Karpas-422 (cell line): ENCODE data around the gene DIP2C. TPM values are rescaled to one million over a fixed set of nuclear protein-coding genes. Genes with fewer than 3 reads are reported as not detected.
A peak's percentile ranks its signal among the peaks of the same experiment; 100 is the strongest.

ENCODE experiments used
- DNase-seq: peaks from one replicate; pipeline ENCODE4 v3.0.0-alpha.2; 2015
- H2AFZ ChIP-seq: fragments of 200-600 bp; sonication (generic); 2 replicates; pipeline ENCODE4 v1.6.1; 2014; ENCODE audit warnings: antibody characterized with exemption, low read length, mixed read lengths
- H3K27ac ChIP-seq: fragments of 200-600 bp; sonication (generic); 2 replicates; pipeline ENCODE4 v1.5.1; 2014; ENCODE audit warnings: mild to moderate bottlenecking, low read length, moderate library complexity
- H3K27me3 ChIP-seq: fragments of 200-600 bp; sonication (generic); 2 replicates; pipeline ENCODE4 v1.6.1; 2014; ENCODE audit warnings: low read length, mixed read lengths
- H3K36me3 ChIP-seq: fragments of 200-600 bp; sonication (generic); 2 replicates; pipeline ENCODE4 v1.6.1; 2014; ENCODE audit warnings: low read length, mixed read lengths; ENCODE audit not compliant: insufficient read depth
- H3K4me1 ChIP-seq: fragments of 200-600 bp; sonication (generic); 2 replicates; pipeline ENCODE4 v1.6.1; 2014; ENCODE audit warnings: mild to moderate bottlenecking, low read length, mixed read lengths
- H3K4me2 ChIP-seq: fragments of 200-600 bp; sonication (generic); 2 replicates; pipeline ENCODE4 v1.6.1; 2014; ENCODE audit warnings: low read length, low read depth, mild to moderate bottlenecking; ENCODE audit not compliant: poor library complexity, severe bottlenecking
- H3K4me3 ChIP-seq: fragments of 200-600 bp; sonication (generic); 2 replicates; pipeline ENCODE4 v1.5.1; 2014; ENCODE audit warnings: mild to moderate bottlenecking, antibody characterized with exemption, low read length, mixed read lengths
- H3K79me2 ChIP-seq: fragments of 200-600 bp; sonication (generic); 2 replicates; pipeline ENCODE4 v1.6.1; 2014; ENCODE audit warnings: mild to moderate bottlenecking, low read length, mixed read lengths
- H3K9ac ChIP-seq: fragments of 200-600 bp; sonication (generic); 2 replicates; pipeline ENCODE4 v1.6.0; 2014; ENCODE audit warnings: low read length
- H3K9me2 ChIP-seq: fragments of 200-600 bp; sonication (generic), shearing (Covaris generic); replicated peaks from 2 replicates; pipeline ENCODE4 v1.6.0; 2014; ENCODE audit warnings: mild to moderate bottlenecking, low read length, moderate library complexity; ENCODE audit not compliant: insufficient read depth
- H3K9me3 ChIP-seq: fragments of 300-700, 200-600 bp; sonication (generic); 2 replicates; pipeline ENCODE4 v1.6.1; 2014; ENCODE audit warnings: low read length, mixed read lengths
- H4K20me1 ChIP-seq: fragments of 200-600 bp; sonication (generic); 2 replicates; pipeline ENCODE4 v1.6.1; 2014; ENCODE audit warnings: mild to moderate bottlenecking, antibody characterized with exemption, low read length, low read depth; ENCODE audit not compliant: insufficient read depth
- total RNA-seq: library from RNA; depleted of rRNA; stranded (reverse); fragments of >200 nt; shearing (Covaris generic); gene quantifications from 2 replicates; pipeline ENCODE4 v1.2.3, GENCODE V29; 2014; ENCODE audit warnings: low replicate concordance

DIP2C gene
- total RNA-seq, 1 experiment from 2014 or later, result 0.11 TPM

DNA sequence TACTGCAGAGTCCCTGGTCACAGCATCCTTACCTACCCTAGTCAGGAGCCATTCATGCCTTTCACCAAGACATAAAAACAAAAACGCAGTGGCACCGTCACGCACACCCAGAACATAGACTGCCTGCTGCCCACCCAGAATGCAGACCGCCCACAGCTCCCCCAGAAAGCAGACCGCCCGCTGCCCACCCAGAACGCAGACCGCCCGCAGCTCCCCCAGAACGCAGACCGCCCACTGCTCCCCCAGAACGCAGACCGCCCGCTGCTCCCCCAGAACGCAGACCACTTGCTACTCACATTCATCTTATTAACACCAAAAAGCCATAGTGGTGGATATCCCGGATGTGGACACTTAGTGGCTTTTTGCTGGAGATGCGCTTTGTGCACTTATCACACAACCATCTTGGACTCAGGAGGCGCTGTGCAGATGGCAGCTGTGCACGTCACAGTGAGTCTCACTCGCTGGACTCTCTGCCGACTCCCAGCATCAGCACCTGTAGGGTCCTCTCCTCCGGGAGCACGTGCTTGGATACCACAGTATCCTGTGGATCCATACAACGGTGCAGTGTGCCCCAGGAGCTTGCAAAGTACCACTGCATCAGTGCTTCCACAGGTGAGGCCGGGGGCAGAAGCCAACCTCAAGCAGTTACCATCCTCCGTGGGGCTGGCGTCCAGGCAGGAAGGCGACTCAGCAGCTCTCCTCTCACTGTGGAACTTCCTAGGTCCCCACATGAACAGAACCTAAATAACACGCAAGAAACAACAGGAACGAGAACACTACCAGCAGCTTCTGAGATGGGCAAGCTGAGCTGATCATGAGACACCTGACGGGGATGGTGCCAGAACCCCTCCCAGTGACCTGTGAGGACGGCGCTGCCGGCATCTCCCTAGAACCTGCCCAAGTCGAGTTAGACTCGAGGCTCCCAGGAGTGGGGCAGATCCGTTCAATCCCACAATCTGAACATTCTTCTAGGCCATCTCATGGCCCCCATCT lies 161.0 kb downstream of the DIP2C start:
- H3K27me3 ChIP-seq, result no peaks in the 10 kb centered on the region; the same call in 1 of the 2 replicates
- H3K9me3 ChIP-seq, result no peaks in the 10 kb centered on the region
- H3K4me3 ChIP-seq, result no peak overlapping the region
- no peaks in the 10 kb centered on the region for H3K36me3 ChIP-seq
- H2AFZ ChIP-seq, result no peak overlapping the region
- peaks cover 3% of the 10 kb centered on the region for H3K4me1 ChIP-seq
- H3K9ac ChIP-seq, result no peak overlapping the region
- no peak for DNase-seq
- no peaks in the 10 kb centered on the region for H3K79me2 ChIP-seq
- no peak overlapping the region for H3K4me2 ChIP-seq
- 0 out of 2 replicates have a peak, but pooled peaks cover 4% of the 10 kb centered on the region for H4K20me1 ChIP-seq
- H3K9me2 ChIP-seq, result no peaks in the 10 kb centered on the region
- no peak overlapping the region for H3K27ac ChIP-seq

- H3K4me1 ChIP-seq, result no peaks in the 10 kb centered on the region
- DNase-seq, result no peak
- H3K4me2 ChIP-seq, result no peak overlapping the region
Observed at GRCh38 chr10:527416-527815, 162.1 kb downstream of the DIP2C start.

GRCh38 chr10:526651-527312 lies 162.7 kb downstream of the DIP2C start:
- Histone ChIP-seq H3K79me2 (no peaks in the 10 kb centered on the region), H2AFZ (no peak overlapping the region), H3K27ac (no peak overlapping the region), H3K4me3 (no peak overlapping the region), H3K9me3 (no peaks in the 10 kb centered on the region), H3K36me3 (no peaks in the 10 kb centered on the region), H3K4me1 (peaks cover 4% of the 10 kb centered on the region), H3K9me2 (no peaks in the 10 kb centered on the region), H3K4me2 (no peak overlapping the region), H4K20me1 (no peaks in the 10 kb centered on the region), H3K27me3 (no peaks in the 10 kb centered on the region; the same call in 1 of the 2 replicates), H3K9ac (no peak overlapping the region)
- DNase-seq, result peak; percentile 73

More at GRCh38 chr10:527416-527815, 162.1 kb downstream of the DIP2C start:
- H2AFZ ChIP-seq, result no peak overlapping the region
- H3K9ac ChIP-seq, result no peak overlapping the region
- no peaks in the 10 kb centered on the region for H3K9me2 ChIP-seq
- H3K79me2 ChIP-seq, result no peaks in the 10 kb centered on the region
- H3K27me3 ChIP-seq, result no peaks in the 10 kb centered on the region; the same call in 1 of the 2 replicates
- no peak overlapping the region for H3K27ac ChIP-seq
- H4K20me1 ChIP-seq, result no peaks in the 10 kb centered on the region
- no peaks in the 10 kb centered on the region for H3K9me3 ChIP-seq
- no peak overlapping the region for H3K4me3 ChIP-seq
- no peaks in the 10 kb centered on the region for H3K36me3 ChIP-seq

DNA sequence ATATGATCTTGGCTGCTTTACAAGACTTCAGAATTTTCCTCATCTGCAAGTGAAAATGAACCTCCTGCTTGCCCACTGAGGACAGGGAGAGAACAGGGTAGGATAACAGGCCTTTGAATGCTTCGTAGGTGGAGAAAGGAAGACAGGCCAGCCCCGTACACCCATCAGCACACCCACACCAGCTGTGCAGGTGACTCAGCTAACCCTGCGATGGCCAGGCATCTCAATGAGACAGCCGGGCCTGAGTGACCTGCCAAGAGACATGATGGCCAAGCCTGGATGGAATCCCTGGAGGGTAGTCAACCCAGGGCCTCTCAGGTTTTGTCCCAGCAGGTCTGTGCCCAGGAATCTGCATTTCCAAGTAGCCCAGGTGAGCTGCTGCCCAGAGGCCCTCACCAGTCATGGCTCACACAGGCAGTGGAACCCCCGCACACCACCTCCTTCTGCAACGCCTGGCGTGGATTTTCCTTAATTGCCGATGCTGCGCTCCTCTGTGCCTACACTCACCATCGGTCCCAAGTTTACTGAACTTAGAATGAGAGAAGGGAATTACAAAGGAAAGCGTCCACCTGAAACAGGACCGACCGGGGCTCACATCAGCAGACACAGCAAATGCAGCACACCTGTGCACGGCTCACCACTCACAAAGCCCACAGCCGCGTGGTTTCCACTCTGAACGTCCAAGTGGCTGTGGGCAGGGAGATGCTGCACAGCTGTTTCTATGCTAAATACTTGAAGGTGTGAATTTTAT lies 163.7 kb downstream of the DIP2C start:
- no peak overlapping the region for H3K9ac ChIP-seq
- H3K79me2 ChIP-seq, result no peaks in the 10 kb centered on the region
- no peak for DNase-seq
- H3K27ac ChIP-seq, result no peak overlapping the region
- no peaks in the 10 kb centered on the region for H3K36me3 ChIP-seq
- H3K27me3 ChIP-seq, result no peaks in the 10 kb centered on the region; the same call in 1 of the 2 replicates
- H3K4me1 ChIP-seq, result peaks cover 15% of the 10 kb centered on the region
- H2AFZ ChIP-seq, result no peak overlapping the region
- no peaks in the 10 kb centered on the region for H3K9me3 ChIP-seq
- H3K4me2 ChIP-seq, result no peak overlapping the region
- H3K9me2 ChIP-seq, result no peaks in the 10 kb centered on the region
- H4K20me1 ChIP-seq, result no peaks in the 10 kb centered on the region
- no peak overlapping the region for H3K4me3 ChIP-seq

DNA sequence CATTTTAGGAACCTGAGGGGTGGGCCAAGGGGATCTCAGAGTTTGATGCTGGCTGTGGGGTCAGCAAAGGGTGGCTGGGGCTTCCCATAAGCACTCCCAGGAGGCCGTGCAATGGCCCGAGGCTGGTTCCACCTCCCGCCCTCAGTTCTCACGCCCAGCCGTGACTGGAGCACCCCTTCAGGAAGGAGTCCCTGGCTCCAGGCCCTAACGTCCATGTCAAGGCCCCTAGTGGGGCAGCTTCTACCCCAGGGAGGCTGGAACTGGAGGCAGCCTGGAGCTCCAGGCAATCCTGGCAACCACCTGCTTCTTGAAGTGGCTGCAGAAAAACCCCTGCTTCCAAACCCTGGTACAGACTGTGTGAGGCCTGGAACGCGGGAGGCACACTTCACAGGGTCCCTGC lies 165.5 kb downstream of the DIP2C start:
- H2AFZ ChIP-seq, result no peak overlapping the region

GRCh38 chr10:522350-522749 lies 167.1 kb downstream of the DIP2C start:
- Histone ChIP-seq H3K79me2 (no peaks in the 10 kb centered on the region), H3K27me3 (no peaks in the 10 kb centered on the region), H3K4me1 (peaks cover 16% of the 10 kb centered on the region), H3K27ac (no peak overlapping the region), H3K9me3 (no peaks in the 10 kb centered on the region), H3K36me3 (no peaks in the 10 kb centered on the region), H3K9ac (no peak overlapping the region), H3K9me2 (no peaks in the 10 kb centered on the region), H4K20me1 (no peaks in the 10 kb centered on the region), H3K4me2 (no peak overlapping the region), H2AFZ (no peak overlapping the region), H3K4me3 (no peak overlapping the region)
- no peak for DNase-seq

More for the DNA sequence above, 165.5 kb downstream of the DIP2C start:
- Histone ChIP-seq H3K36me3 (no peaks in the 10 kb centered on the region), H3K4me2 (no peak overlapping the region), H3K9ac (no peak overlapping the region), H4K20me1 (no peaks in the 10 kb centered on the region), H3K27ac (no peak overlapping the region), H3K79me2 (no peaks in the 10 kb centered on the region), H3K4me3 (no peak overlapping the region), H3K4me1 (peaks cover 16% of the 10 kb centered on the region), H3K9me2 (no peaks in the 10 kb centered on the region), H3K27me3 (no peaks in the 10 kb centered on the region; the same call in 1 of the 2 replicates), H3K9me3 (no peaks in the 10 kb centered on the region)
- no peak for DNase-seq

DNA sequence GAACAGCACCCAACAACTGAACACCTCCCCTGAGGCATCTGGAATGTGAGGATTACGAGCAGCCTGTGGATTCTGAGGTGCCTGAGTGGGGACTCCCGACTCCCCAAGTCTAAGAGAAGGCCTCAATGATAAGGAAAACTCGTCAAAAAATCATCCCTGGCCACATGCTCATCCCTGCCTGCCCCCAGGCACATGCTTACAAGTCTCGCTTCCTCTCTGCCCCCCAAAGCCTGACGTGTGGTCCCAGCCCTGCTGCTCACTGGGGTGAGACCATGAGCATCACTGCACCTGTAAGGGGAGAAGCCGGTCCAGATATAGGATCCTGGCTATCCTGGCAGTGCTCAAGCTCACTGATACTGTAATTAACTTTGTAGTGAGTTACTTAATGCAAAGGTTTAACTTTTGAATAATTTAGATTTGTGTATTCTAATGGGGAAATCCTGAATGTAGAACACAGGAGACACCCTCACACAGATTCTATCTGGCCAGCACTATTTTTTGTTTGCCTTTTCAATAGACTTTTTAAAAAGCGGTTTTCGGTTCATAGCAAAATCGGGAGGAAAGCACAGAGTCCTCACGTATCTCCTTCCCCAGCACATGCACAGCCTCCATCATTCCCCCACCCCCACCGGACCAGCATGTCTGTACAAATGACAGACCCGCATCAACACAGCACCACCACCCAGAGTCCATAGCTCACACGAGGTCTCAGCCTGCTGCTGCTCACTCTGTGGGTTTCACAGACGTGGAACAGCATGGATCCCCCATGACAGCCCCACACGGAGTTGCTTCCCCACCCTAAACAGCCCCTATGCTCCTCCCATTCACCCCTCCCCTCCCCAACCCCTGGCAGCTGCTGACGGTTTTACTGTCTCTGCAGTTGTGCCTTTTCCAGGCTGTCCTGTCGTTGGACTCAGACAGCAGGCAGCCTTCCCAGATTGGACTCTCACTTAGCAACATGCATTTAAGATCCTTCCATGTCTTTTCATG lies 167.9 kb downstream of the DIP2C start:
- H3K9ac ChIP-seq, result no peak overlapping the region
- H3K27me3 ChIP-seq, result no peaks in the 10 kb centered on the region
- H3K4me3 ChIP-seq, result no peak overlapping the region
- H3K9me2 ChIP-seq, result no peaks in the 10 kb centered on the region
- no peak overlapping the region for H3K27ac ChIP-seq
- H3K36me3 ChIP-seq, result no peaks in the 10 kb centered on the region
- no peaks in the 10 kb centered on the region for H3K79me2 ChIP-seq
- peak overlapping the region; percentile 34 for H3K4me2 ChIP-seq
- peak; percentile 61 for DNase-seq
- H2AFZ ChIP-seq, result no peak overlapping the region
- no peaks in the 10 kb centered on the region for H3K9me3 ChIP-seq
- peaks cover 16% of the 10 kb centered on the region for H3K4me1 ChIP-seq
- H4K20me1 ChIP-seq, result no peaks in the 10 kb centered on the region
